ENCODE results near the gene ZIC1. TPM values are rescaled to one million over a fixed set of nuclear protein-coding genes. Genes with fewer than 3 reads are reported as not detected.

ZIC1 gene
- total RNA-seq, 1 experiment from 2014 or later: not detected

- no TSS peak for BruUV-seq (replicated peaks)
- Histone ChIP-seq H3K79me2 (ENCODE audit: insufficient read depth, low read length) (no peaks in the 10 kb centered on the region), H3K9ac (ENCODE audit: low read length) (no peak overlapping the region), H3K27ac (ENCODE audit: low read depth, low read length) (no peak overlapping the region), H3K9me2 (ENCODE audit: insufficient read depth) (no peaks in the 10 kb centered on the region), H3K36me3 (ENCODE audit: control insufficient read depth in 1 of 2, insufficient read depth in 2 of 2, low read length in 2 of 2) (no peaks in the 10 kb centered on the region), H3K4me2 (ENCODE audit: low read length) (no peak overlapping the region), H3K4me3 (replicated peaks in 1 of 2; ENCODE audit: low read depth in 1 of 2, low read length in 2 of 2) (no peak overlapping the region), H3K4me1 (ENCODE audit: control insufficient read depth in 1 of 2, insufficient read depth in 2 of 2, low read length in 2 of 2) (no peaks in the 10 kb centered on the region), H3K9me3 (ENCODE audit: control insufficient read depth in 1 of 2, insufficient read depth in 1 of 2, low read depth in 1 of 2, low read length in 2 of 2) (no peaks in the 10 kb centered on the region), H2AFZ (ENCODE audit: low read depth, low read length, poor library complexity, severe bottlenecking) (no peak overlapping the region), H3K27me3 (ENCODE audit: insufficient read depth, low read length) (no peaks in the 10 kb centered on the region), H4K20me1 (ENCODE audit: insufficient read depth) (no peaks in the 10 kb centered on the region)
- DNase-seq (ENCODE audit: low read depth, low spot score) (no peak), ATAC-seq (no peak)
- ChIA-PET RAD21 (ENCODE audit: low non-redundant PET in 1 of 2, low total read pairs in 2 of 2, uncharacterized antibody in 2 of 2, unreplicated experiment in 2 of 2) (no interaction called here), POLR2A (no interaction called here), CTCF (interaction anchor here (0.6 to 1.5 kb wide), 5 partner anchors 22 to 598 kb away, joined by 3 to 10 read pairs (median 7); no protein-coding TSS in a partner anchor)
- intact Hi-C loops (cut with micrococcal nuclease): no loop called here
- TF ChIP-seq RAD21 (IDR thresholded peaks at IDR 0.05; ENCODE audit: low read depth): peak; percentile 47; the same call in 1 of the 2 replicates
- no peak for TF ChIP-seq ELF1 (IDR thresholded peaks at IDR 0.05; ENCODE audit: borderline replicate concordance, low read depth)
- peak; percentile 14 to 41 (median 34); a peak in 3 of 6 replicates for TF ChIP-seq CTCF (IDR thresholded peaks at IDR 0.05 in 2 of 3, conservative IDR thresholded peaks at IDR 0.05 in 1 of 3; ENCODE audit: borderline replicate concordance in 1 of 3, insufficient read depth in 1 of 3, low read depth in 2 of 3, low read length in 2 of 3)
Observed at GRCh38 chr3:147415874-147416273, 6.7 kb downstream of the ZIC1 start.

GRCh38 chr3:147416931-147417330, 7.8 kb downstream of the ZIC1 start:
- Histone ChIP-seq H2AFZ (ENCODE audit: low read depth, low read length, poor library complexity, severe bottlenecking) (no peak overlapping the region), H3K9me3 (ENCODE audit: control insufficient read depth in 1 of 2, insufficient read depth in 1 of 2, low read depth in 1 of 2, low read length in 2 of 2) (no peaks in the 10 kb centered on the region), H3K79me2 (ENCODE audit: insufficient read depth, low read length) (no peaks in the 10 kb centered on the region), H3K9me2 (ENCODE audit: insufficient read depth) (no peaks in the 10 kb centered on the region), H3K9ac (ENCODE audit: low read length) (no peak overlapping the region), H3K4me3 (replicated peaks in 1 of 2; ENCODE audit: low read depth in 1 of 2, low read length in 2 of 2) (no peak overlapping the region), H4K20me1 (ENCODE audit: insufficient read depth) (no peaks in the 10 kb centered on the region), H3K27ac (ENCODE audit: low read depth, low read length) (no peak overlapping the region), H3K4me2 (ENCODE audit: low read length) (no peak overlapping the region), H3K4me1 (ENCODE audit: control insufficient read depth in 1 of 2, insufficient read depth in 2 of 2, low read length in 2 of 2) (no peaks in the 10 kb centered on the region), H3K27me3 (ENCODE audit: insufficient read depth, low read length) (no peaks in the 10 kb centered on the region), H3K36me3 (ENCODE audit: control insufficient read depth in 1 of 2, insufficient read depth in 2 of 2, low read length in 2 of 2) (no peaks in the 10 kb centered on the region)
- intact Hi-C loops (cut with micrococcal nuclease): no loop called here
- TF ChIP-seq ZBTB33 (IDR thresholded peaks at IDR 0.05; ENCODE audit: extremely low read depth, insufficient replicate concordance, low read length) (no peak), EZH2phosphoT487 (IDR thresholded peaks at IDR 0.05; ENCODE audit: borderline replicate concordance) (no peak), ZFX (IDR thresholded peaks at IDR 0.05) (no peak), POLR2AphosphoS5 (IDR thresholded peaks at IDR 0.05; ENCODE audit: low read depth, low read length) (no peak), TCF7L2 (IDR thresholded peaks at IDR 0.05; ENCODE audit: borderline replicate concordance, extremely low read depth, insufficient read depth, insufficient read length) (no peak), CTCF (IDR thresholded peaks at IDR 0.05 in 2 of 3, conservative IDR thresholded peaks at IDR 0.05 in 1 of 3; ENCODE audit: borderline replicate concordance in 1 of 3, insufficient read depth in 1 of 3, low read depth in 2 of 3, low read length in 2 of 3) (no peak)
- ChIA-PET CTCF (interaction anchor here (1.1 to 1.5 kb wide), 3 partner anchors 40 to 200 kb away, joined by 3 to 7 read pairs (median 4); no protein-coding TSS in a partner anchor), RAD21 (ENCODE audit: low non-redundant PET in 1 of 2, low total read pairs in 2 of 2, uncharacterized antibody in 2 of 2, unreplicated experiment in 2 of 2) (no interaction called here), POLR2A (no interaction called here)
- BruUV-seq (replicated peaks): no TSS peak
- DNase-seq (ENCODE audit: low read depth, low spot score): no peak
- ATAC-seq: no peak

Measured in HCT116 (cell line).